GM18951 (cell line): Measurements from ENCODE around the gene MYO1E.

ENCODE experiments used
- POLR2A ChIP-seq: IDR thresholded peaks from 4 replicates; pipeline ENCODE4 v1.6.1; 2011; ENCODE audit warnings: mild to moderate bottlenecking; ENCODE audit not compliant: insufficient read length, insufficient read depth; ENCODE audit errors: extremely low read depth
- in situ Hi-C: fragments of 300-500 bp; cut with MboI; formaldehyde crosslinking; loops from one replicate; pipeline ENCODE4 v1.12.0; 2022; ENCODE audit warnings: low sequenced_read_pairs, mixed read lengths, inconsistent platforms; ENCODE audit not compliant: unreplicated experiment

Gene MYO1E

GRCh38 chr15:59165726-59166125 is 206.9 kb downstream of the MYO1E start:
- in situ Hi-C loops: loop anchor here (25.0 kb wide), 1 partner anchor 322 kb away; no protein-coding TSS in a partner anchor

GRCh38 chr15:59162080-59162479 is 210.6 kb downstream of the MYO1E start:
- in situ Hi-C loops: loop anchor here (25.0 kb wide), 1 partner anchor 325 kb away; no protein-coding TSS in a partner anchor

More at GRCh38 chr15:59165726-59166125, 206.9 kb downstream of the MYO1E start:
- TF ChIP-seq POLR2A: no peak

DNA sequence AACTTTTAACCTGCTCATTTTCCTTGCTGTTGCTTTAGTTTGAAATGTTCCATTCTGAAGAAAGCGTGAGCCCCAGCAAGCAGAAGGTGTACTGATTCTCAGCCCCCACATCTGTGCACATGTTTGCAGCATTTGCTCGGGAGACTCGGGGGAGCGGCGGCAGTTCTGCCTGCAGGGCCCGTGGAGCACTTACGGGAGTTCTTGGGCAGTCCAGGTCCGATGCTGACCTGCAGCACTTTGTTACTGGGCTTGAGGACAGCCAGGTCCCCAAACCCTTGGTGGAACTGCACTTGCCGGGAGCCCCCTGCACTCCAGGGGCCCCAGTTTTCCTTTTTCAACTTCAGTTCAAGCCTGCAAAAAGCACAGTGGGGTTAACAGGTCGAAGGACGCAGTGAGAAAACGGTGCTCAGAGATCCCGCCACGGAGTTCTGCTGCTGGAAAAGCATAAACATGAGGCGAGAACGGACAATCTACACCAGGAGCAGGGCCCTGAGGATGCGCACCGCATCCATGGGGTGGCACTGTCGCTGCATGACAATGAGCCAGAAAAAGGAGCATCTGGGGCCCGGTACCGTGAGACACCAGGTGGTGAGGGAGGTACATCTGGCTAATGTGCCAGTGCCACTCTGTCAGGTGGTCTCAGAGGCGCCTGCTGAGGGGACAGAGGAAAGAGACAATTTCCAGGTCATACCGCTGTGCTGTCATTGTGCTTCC is 211.6 kb downstream of the MYO1E start:
- in situ Hi-C loops: loop anchor here (25.0 kb wide), 1 partner anchor 326 kb away; no protein-coding TSS in a partner anchor
- TF ChIP-seq POLR2A: no peak

- in situ Hi-C loops: loop anchor here (25.0 kb wide), 1 partner anchor 328 kb away; no protein-coding TSS in a partner anchor
- TF ChIP-seq POLR2A: no peak
Measured at GRCh38 chr15:59159210-59159609, 213.5 kb downstream of the MYO1E start.

- in situ Hi-C loops: loop anchor here (25.0 kb wide), 1 partner anchor 329 kb away; no protein-coding TSS in a partner anchor
- no peak for TF ChIP-seq POLR2A
Measured at GRCh38 chr15:59158701-59159034, 214.0 kb downstream of the MYO1E start.

DNA sequence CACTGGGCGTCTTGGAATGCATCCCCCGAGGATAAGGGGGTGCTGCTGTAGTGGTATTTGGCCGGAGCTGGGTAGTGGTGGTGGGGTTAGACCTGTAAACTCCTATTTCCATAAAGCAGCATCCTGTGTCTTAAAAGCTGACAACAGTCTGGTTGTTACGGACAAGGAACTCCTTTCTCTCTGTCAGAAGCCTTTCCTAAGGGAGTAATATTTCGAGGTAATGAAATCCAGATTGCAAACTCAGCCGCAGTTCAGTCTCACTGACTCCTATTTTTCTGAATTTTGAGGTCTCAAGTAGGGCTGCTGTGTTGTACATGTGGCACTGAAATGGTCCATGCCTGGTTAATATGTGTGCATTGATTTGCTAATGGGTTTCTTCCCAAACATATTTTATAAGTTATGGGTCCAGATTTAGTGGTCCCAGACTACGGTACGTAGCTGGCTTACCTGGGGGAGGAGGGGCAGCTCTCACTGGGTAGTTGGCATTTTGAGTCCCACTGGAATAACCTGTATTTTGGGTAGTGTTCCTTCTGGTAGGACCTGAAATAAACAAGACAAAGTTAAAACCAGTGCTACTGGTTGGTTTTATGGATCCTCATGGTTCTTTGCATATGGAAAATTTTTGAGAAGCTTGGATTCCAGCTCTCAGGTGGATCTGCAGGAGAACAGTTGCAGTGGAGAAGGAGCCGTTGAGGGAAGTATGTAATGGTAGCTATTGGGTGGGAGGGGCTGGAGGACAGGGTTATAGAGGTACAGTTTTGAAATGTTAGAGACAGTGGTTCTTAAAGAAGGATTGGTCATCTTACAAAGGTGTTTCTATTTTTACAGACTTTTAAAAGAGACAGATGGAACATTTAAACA is 214.6 kb downstream of the MYO1E start:
- in situ Hi-C loops: loop anchor here (25.0 kb wide), 1 partner anchor 329 kb away; no protein-coding TSS in a partner anchor
- no peak for TF ChIP-seq POLR2A

DNA sequence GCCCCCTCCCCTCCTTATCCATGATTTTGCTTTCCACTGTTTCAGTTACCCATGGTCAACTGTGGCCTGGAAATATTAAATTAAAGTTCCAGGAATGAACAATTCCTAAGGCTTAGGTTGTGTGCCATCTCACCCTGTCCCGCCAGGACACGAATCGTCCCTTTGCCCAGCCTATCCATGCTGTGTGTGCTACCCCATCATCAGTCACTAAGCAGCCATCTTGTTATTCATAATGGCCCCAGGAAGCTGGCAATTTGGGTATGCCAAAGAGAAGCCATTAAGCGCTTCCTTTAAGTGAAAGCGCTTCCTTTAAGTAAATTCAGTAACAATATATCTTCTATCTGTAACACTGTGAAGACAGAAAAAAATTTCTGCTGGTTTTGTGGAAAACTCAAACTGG is 215.3 kb downstream of the MYO1E start:
- in situ Hi-C loops: loop anchor here (25.0 kb wide), 1 partner anchor 330 kb away; no protein-coding TSS in a partner anchor
- TF ChIP-seq POLR2A: no peak

GRCh38 chr15:59155431-59155830 is 217.2 kb downstream of the MYO1E start:
- TF ChIP-seq POLR2A: no peak
- in situ Hi-C loops: loop anchor here (25.0 kb wide), 1 partner anchor 332 kb away; no protein-coding TSS in a partner anchor

DNA sequence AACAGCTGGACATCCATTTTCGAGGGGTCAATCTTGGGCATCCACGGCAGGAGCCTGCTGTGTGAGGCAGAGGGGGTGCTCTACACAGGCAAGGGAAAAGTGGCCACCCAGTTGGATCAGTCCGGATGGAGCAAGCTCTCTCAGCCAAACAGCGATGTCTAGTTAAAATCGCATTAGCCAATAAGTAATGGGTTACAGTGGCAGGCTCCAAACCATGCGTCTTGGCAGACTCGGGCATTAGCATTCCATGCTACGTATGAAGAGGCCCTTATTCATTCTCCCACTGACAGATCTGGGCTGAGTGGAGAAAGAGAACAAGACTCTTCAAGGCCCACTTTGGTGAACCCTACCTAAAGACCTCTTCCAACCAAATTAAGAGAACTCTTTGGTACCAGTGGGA is 218.4 kb downstream of the MYO1E start:
- in situ Hi-C loops: loop anchor here (25.0 kb wide), 1 partner anchor 333 kb away; no protein-coding TSS in a partner anchor
- no peak for TF ChIP-seq POLR2A

DNA sequence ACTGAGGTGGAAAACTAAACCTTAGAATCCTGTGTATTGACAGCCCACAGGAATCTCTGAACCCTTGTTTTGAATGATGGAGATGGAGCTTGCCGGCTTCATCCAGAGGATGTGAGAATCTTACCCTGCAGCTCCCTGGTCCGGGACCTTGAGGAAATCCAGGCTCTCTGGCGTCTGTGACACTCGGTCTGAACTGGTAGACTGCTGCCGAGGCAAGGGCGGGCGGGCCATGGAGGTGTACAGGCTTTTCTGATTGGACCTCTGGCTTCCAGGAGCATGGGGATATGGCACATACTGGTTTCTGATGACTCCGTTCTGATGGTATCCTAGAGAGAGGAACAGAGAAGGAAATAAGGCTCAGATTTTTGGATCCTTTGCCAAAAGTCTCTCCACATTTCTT is 219.2 kb downstream of the MYO1E start:
- no peak for TF ChIP-seq POLR2A
- in situ Hi-C loops: loop anchor here (25.0 kb wide), 1 partner anchor 334 kb away; no protein-coding TSS in a partner anchor

DNA sequence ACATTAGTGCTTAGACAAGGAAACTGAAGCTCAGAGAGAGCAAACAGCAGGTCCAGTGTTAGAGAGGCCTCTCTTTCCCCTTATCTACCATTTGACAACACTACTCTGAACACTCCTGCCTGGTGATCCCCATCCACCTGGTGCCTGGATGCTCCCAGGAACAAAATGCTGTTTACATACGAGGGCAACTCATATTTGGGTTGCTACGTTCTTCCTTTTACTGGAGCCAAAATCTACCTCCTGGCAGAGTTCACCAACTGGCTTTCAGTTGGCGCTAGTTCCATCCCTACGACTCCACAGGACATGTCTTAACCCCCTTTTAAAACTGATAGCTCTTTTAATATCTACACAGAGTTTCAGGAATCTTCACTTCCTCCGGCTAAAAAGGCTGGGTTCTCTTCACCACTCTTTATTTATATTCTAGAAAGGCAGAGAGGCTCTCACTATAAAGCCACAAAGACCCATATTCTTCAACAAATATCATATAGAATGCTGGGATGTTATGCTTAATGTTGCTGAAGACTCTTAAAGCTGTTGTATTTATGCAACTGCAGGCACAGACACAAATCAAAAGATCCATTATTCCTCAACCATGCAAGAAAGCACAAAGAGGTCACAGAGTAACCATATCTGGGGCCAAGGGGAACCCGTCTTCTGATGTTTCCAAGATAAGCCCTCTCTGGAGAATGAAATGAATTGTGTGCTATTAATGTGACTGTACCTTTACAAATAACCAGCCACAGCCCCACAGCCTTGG is 219.8 kb downstream of the MYO1E start:
- TF ChIP-seq POLR2A: no peak
- in situ Hi-C loops: loop anchor here (25.0 kb wide), 1 partner anchor 334 kb away; no protein-coding TSS in a partner anchor

DNA sequence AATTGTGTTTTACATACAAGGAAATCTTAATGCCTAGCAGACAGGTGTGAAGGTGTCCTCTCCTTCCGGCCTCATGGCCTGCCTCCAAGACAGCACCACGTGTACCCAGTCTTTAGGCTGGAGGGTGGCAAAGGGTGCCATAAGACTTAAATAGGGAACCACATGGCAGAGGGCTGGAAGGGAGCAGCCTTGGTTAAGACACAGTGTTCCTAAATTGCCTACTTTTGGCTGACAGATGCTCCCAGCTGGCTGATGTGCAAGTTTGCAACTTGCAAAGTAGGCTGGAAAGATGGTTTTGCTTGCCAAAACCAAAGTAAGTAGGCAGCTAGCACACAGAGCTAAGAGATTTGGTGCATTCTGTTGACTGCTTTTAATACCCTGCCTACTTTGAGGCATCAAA is 222.5 kb downstream of the MYO1E start:
- no peak for TF ChIP-seq POLR2A
- in situ Hi-C loops: loop anchor here (25.0 kb wide), 1 partner anchor 337 kb away; no protein-coding TSS in a partner anchor
